Activated CD4-positive, alpha-beta T cell treated with anti-CD3 and anti-CD28 coated beads for 48 hours (primary cell): ENCODE data around the gene SRRM5.
A peak's percentile ranks its signal among the peaks of the same experiment; 100 is the strongest.
"Not testable (repeated sequence)": the region's sequence is repeated elsewhere in the genome, so short reads cannot be mapped to it uniquely, and the experiment has no call there.

Experiments
- DNase-seq: peaks from one replicate; pipeline ENCODE4 v3.0.0-alpha.2; 2020

SRRM5 gene

GRCh38 chr19:43611788-43612187 lies at the start of gene SRRM5:
TSS of gene SRRM5 (plus strand) at chr19:43612088. CDS start at chr19:43612122, 34 bp downstream.
- DNase-seq, result no peak

GRCh38 chr19:43562226-43562697 lies 49.6 kb upstream of the SRRM5 start:
- no peak for DNase-seq

GRCh38 chr19:43562698-43563241 lies 49.1 kb upstream of the SRRM5 start:
- DNase-seq, result peak; percentile 76

- no peak for DNase-seq
These were observed 48.0 kb upstream of the SRRM5 start for GRCh38 chr19:43563816-43564457.

GRCh38 chr19:43564800-43565199 lies 47.1 kb upstream of the SRRM5 start:
- no peak for DNase-seq

- no peak for DNase-seq
These were observed 42.2 kb upstream of the SRRM5 start for GRCh38 chr19:43569657-43570056.

GRCh38 chr19:43570174-43570791 lies 41.6 kb upstream of the SRRM5 start:
- no peak for DNase-seq

- no peak for DNase-seq
These were observed 39.7 kb upstream of the SRRM5 start for GRCh38 chr19:43572171-43572588.

- DNase-seq, result no peak
These were observed 37.3 kb upstream of the SRRM5 start for GRCh38 chr19:43574424-43575155.

- DNase-seq, result peak; percentile 98
These were observed 36.5 kb upstream of the SRRM5 start, which contains the start of the genes PINLYP and XRCC1 for GRCh38 chr19:43575156-43575950. TSS of gene PINLYP (plus strand) at chr19:43575801. CDS start at chr19:43577192, 1,391 bp downstream. TSS of gene XRCC1 (minus strand) at chr19:43575527. CDS start at chr19:43575458, 69 bp downstream.

GRCh38 chr19:43575955-43576878 lies 35.7 kb upstream of the SRRM5 start:
- DNase-seq, result no peak

- no peak for DNase-seq
These were observed 33.1 kb upstream of the SRRM5 start for GRCh38 chr19:43578787-43579186.

GRCh38 chr19:43581467-43581866 lies 30.4 kb upstream of the SRRM5 start:
- no peak for DNase-seq

GRCh38 chr19:43582495-43582894 lies 29.4 kb upstream of the SRRM5 start:
- DNase-seq, result no peak

- DNase-seq, result no peak
These were observed 27.4 kb upstream of the SRRM5 start for GRCh38 chr19:43584484-43584883.

GRCh38 chr19:43586346-43586745 lies 25.5 kb upstream of the SRRM5 start:
- DNase-seq, result no peak

GRCh38 chr19:43587029-43587428 lies 24.9 kb upstream of the SRRM5 start:
- DNase-seq, result not testable (repeated sequence)

GRCh38 chr19:43589277-43589676 lies 22.6 kb upstream of the SRRM5 start:
- DNase-seq, result no peak

- no peak for DNase-seq
These were observed 22.2 kb upstream of the SRRM5 start for GRCh38 chr19:43589678-43590077.

GRCh38 chr19:43591904-43592772 lies 19.8 kb upstream of the SRRM5 start:
- no peak for DNase-seq
